ENCODE results near the gene ACACA.

Gene ACACA

DNA sequence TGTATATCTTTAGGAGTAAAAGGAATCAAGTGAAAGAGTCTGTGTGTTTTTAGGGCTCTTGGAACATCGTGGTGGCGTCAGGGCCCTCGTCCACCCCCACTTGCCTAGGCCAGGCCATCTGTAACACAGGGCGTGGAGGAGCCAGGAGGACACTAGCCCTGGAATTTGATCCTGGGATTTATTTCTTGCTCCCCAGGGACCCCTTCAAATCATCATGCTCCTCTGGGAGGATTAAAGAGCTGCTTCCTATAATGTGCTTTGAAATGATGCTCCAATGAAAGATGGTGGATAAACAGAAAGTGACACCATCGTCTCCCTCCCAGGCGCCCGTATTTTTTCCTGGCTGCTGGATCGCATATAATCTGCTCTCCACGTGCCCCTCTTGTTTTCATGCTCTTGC lies 344.6 kb downstream of the ACACA start:
- DNase-seq, result no peak

DNA sequence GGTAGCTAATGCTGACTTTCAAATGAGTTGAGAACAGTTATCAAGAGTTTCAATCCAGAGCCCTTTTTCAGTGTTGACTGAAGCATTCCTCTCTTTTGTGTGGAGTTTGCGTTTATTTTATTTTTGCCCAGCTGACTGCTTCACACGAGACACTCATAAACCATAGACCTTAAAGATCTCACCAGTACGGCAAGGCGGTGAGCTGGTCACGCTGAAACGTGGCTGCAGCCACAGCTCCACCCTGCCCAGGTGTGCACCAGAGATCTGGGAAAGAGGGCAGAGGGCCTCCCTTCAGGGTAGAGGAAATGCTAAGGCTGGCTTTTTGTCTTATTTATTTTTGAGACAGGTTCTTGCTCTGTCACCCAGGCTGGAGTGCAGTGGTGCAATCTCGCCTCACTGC lies 345.7 kb downstream of the ACACA start:
- no peak for DNase-seq

DNA sequence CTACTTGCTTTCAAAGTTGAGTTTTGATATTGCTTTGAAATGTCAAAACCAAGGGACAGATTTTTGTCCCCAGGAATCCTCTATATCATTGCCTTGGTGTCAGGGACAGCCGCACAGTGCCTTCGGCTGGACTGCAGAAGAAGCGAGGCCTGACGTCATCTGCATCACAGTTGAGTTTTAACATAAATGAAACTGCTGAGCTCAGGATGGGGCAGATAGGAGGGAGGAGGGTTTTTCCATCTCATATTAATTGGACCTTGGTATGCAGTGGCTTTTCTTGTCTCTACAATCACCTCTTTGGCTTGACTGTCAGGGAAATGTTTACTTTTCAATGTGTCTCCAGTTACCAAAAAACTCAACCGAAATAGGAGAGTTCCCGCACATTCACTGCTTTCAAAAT lies 346.5 kb downstream of the ACACA start:
- DNase-seq, result no peak

DNA sequence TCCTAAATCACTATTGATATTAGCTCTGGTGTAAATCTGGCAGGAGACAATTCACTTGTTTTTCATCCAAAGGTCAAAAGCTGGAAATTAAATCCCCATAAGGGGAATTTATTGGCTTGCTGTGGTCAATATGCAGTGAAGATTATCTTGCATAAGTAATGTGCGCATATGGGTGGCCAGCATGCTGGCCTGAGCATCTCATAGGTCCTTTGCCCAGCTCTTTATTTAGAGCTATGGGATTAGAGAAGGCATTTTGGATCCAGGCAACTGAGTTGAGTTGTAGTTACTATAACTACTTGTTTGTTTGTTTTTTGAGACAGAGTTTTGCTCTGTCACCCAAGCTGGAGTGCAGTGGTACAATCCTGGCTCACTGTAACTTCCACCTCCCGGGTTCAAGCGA lies 347.1 kb downstream of the ACACA start:
- no peak for DNase-seq

DNA sequence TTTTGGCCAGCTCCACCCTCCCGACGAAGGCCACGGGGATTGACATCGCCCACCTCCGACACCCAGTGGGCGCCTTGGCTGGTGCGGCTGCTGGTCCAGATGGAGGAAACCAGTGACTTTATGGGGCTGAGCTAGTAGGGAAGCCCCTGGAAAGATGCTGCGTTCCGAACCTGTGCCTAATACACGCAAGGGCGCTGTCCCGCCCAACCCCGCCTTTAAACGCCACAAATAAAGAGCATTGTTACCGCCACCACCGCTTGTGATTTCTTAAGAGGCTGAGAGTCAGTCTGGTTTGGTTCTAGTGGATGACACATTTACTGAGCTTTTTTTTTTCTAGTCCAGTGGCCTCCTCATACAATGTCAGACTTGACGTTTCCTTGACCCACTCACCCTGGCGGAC lies 350.0 kb downstream of the ACACA start:
- no peak for DNase-seq

DNA sequence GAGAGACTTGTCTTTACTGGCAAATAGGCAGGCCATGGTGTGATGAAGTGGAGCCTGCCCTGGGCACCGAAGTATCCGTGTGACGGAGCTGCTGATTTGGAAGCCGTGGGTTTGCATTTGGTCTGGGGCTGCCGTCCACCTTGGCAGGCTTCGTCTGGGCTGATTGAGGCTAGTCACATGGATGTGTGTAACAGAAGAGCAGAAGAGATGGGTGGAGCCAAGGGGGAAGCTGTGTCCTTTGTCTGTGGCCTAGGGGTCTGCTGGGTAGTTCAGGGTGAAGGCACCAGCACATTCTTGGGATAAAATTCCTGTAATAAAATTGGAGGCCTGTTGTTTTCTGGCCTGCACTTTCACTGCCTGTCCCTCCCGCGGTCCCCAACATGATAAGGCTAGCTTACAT lies 351.7 kb downstream of the ACACA start:
- no peak for DNase-seq

DNA sequence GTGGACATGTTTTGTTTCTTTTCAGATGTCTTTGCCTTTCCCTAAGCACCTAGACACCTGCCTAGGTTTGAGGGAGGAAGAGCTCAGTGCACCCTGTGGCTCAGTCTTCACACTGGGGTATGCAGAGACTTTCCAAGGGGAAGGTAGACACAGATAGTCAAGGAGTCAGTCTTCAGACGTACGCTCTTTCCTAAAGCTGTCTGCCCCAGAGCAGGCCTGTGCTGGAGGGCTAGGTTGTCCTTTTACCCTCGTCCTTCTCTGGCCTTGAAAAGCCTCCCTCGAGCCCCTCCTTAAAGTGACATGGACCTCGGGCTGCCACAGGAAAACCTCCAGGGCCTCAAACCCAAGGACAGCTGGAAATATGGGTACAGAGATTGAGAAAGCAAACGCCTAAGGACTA lies 354.2 kb downstream of the ACACA start:
- no peak for DNase-seq

DNA sequence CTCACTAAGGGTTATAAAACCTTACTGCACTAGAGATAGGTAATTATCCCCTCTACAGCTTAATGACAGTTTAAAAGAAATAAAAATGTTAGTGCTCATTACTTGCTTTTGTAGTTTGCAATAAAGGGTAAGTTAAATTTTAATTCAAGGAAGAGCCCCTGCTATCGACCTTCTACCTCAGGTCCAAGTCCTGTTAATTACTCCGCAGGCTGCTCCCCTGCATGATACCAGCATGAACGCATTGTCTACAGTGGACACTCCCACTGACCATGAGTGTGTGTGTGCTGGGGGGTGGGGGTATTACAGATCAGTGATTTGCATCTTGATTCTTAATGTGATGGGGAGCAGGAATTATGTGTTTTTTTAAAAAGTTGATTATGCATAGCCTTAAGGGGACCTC lies 354.8 kb downstream of the ACACA start:
- no peak for DNase-seq

DNA sequence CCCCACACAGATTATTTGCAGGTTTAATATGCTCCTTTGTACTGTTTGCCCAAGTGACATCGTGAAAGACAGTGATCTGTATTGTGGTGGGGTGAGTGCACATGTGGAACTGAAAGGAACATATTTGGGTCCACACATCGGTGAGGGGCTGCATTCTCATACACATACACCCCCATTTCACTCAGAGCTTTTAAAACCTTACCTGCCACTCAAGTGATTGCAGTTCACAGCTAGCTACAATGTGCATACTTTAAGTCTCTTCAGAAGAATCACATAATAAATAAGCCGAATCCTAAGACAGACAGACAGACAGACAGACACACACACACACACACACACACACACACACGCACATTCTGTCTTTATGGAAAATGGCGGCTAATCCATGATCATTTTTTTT lies 355.3 kb downstream of the ACACA start:
- no peak for DNase-seq

DNA sequence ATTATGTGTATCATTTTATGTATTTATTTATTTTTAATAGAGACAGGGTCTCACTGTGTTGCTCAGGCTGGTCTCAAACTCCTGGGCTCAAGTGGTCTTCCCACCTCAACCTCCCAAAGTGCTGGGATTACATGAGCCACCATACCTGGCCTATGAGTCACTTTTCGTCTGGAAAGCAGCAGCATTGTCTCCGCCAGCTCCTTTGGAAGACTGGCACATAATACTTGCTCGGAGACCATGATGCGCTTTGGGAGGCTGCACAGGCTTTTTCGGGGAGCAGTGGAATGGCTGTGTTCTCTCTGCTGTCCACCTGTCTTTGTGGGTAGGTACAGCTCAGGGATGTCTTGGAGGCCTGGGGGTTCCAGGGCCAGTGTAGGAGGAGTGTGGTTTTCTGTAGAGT lies 355.7 kb downstream of the ACACA start:
- no peak for DNase-seq

DNA sequence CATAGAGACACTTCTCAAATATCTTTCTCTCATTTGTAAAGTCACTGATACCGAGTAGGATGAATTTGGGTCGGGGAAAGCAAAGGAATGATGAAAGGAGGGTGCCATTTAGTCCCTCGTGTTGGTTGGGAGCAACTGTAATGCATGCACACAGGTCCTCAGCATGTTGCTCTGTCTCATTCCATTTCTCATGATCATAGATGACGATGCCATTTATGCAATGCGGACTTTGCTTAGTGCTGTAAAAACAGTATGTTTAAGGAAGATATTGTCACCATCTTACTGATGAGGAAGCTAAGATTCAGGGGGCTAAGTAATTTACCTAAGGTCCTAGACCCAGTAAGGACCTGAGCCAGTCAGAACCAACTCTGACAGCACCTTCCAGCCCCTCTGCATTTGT lies 357.8 kb downstream of the ACACA start:
- no peak for DNase-seq

DNA sequence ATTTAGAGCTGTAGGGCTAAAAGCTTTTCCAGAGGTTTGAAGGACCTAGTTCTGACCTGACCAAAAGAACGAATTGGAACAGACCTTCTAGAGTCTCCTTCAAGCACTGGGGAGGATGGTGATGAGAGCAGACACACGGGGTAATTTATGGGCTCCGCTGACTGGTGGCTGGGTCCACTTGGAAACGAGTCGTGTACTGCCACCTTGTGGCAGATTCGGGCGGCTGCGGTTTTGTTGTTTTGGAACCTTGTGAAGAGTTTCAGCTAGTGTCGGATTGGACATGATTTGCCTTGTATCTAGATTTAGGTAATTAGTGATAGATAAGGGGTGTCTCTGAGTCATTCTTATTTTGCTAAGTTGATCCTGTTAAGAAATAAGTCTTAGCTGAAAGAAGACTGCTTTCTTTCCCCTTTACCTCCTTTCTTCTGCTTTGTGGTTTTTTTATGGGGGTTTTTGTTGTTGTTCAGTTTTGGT lies 359.0 kb downstream of the ACACA start:
- DNase-seq, result peak; percentile 39

DNA sequence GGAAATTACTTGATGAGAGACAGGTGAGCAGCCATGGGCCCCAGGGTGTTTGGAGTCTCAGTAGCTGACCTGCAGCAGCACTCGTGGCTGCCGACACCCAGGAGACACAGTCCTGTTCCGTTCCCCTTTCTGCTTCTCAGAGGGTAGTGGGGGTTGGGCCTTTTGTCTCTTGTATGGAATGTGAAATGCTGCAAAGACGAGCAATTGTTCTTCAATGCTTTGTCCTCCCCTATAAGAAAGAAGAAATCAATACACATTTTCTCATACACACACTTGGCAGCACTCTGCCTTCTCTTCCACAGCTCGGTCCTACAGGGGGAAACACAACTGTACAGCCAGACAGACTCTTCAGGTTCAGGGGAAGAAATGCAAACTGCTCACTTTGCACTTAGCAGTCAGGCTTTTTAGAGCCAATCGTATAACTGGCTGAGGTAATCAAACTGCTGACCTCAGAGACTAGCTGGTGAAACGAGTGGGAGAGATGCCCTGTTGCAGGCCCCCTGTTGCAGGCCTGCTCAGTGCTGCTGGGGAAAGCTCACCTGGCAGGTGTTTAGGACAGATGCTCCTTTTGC lies 361.2 kb downstream of the ACACA start:
- DNase-seq, result no peak

DNA sequence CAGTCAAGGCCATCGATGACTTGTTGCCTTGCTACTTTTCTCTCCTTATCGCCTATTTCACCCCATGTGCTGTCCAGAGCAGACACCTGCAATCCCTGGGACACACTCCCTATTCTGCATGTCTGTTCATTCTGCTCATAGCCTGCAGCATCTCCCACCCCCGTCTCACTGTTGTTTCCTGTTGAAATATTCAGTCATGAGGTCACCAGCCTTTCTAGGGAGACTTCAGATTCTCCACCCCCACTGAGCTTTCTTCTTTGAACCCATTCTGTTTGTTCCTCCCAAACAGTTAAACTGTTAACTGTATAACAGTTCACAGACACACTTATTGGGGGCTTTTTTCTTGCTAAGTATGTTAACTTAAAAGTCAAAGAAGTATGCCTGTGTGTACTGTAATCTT lies 363.4 kb downstream of the ACACA start:
- no peak for DNase-seq

DNA sequence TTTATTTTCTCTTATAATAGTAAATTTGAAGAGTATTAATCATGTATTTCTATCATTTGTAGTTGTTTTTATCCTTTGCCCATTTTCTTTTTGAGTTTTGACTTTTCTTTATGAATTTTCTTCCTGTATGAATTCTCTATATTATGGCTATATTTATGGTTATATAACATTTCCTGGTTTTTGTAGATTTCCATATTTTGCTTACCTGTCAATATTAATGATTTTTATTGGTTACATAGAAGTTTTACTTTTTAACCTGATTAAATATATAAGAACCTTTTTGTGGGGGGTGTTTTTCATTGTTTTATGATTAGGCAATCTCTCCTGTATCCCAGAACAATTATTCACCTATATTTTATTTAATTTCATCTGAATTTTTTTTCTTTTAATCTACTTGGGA lies 364.7 kb downstream of the ACACA start:
- no peak for DNase-seq

DNA sequence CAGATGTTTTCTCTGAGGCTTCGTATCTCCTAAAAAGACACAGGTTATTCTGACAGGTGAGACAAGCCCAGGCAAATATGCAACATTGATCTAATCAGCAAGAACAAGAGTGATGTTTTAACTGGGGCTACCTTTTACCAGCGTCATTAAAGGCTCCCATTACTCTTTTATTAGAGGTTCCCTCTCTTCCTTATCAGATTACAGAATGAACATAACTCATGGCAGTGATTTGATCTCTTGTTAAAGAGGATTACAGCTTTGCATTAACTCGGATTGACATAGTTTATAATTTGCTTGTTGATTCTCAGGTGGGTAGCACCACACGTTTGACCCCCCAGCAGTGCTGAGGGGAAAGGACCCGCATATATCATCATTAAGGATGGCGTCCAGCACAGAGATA lies 367.4 kb downstream of the ACACA start:
- DNase-seq, result no peak

DNA sequence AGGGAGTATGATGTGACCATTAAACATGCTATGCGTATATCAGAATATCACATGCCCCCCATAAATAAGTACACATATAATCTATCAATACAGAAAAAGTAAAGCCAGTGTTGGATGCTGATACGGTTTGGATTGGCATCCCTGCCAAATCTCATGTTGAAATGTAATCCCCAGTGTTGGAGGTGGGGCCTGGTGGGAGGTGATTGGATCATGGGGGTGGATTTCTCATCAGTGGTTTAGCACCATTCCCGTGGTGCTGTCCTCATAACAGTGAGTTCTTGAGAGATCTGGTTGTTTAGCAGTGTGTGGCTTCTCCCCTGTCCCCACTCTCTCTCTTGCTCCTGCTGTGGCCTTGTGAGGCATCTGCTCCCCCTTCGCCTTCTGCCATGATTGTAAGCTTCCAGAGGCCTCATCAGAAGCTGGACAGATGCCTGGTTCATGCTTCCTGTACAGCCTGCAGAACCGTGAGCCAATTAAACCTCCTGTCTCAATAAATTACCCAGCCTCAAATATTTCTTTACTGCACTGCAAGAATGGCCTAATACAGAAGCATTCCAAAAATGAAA lies 369.0 kb downstream of the ACACA start:
- no peak for DNase-seq

Data from 8988T (cell line).